Inflammatory macrophage (primary cell): ENCODE measurements around the gene ATP8B3.

Experiments
- DNase-seq, 2 donors: peaks; one replicate each; pipeline ENCODE4 v3.0.0-alpha.2; 2020 to 2022

The ATP8B3 gene

GRCh38 chr19:1756264-1756663, 55.8 kb downstream of the ATP8B3 start:
- DNase-seq, result no peak

GRCh38 chr19:1755467-1756171, 56.5 kb downstream of the ATP8B3 start:
- DNase-seq, result no peak

- no peak for DNase-seq
These were observed 57.2 kb downstream of the ATP8B3 start for GRCh38 chr19:1754636-1755466.

GRCh38 chr19:1754018-1754635, 57.9 kb downstream of the ATP8B3 start:
- no peak for DNase-seq

- no peak for DNase-seq
These were observed 59.0 kb downstream of the ATP8B3 start, which contains the start of gene ONECUT3 for GRCh38 chr19:1752757-1753728. Gene ONECUT3 (plus strand): TSS chr19:1753506. CDS start chr19:1753663, 157 bp downstream.

GRCh38 chr19:1752009-1752756, 59.9 kb downstream of the ATP8B3 start:
- no peak for DNase-seq

- DNase-seq, result no peak
These were observed 60.6 kb downstream of the ATP8B3 start for GRCh38 chr19:1751367-1752008.

- no peak for DNase-seq
These were observed 61.6 kb downstream of the ATP8B3 start for GRCh38 chr19:1750343-1751021.

- DNase-seq, result no peak
These were observed 62.4 kb downstream of the ATP8B3 start for GRCh38 chr19:1749373-1750342.

- no peak for DNase-seq
These were observed 63.2 kb downstream of the ATP8B3 start for GRCh38 chr19:1748873-1749341.

- no peak for DNase-seq
These were observed 63.8 kb downstream of the ATP8B3 start for GRCh38 chr19:1748115-1748872.

- DNase-seq, result no peak
These were observed 64.6 kb downstream of the ATP8B3 start for GRCh38 chr19:1747285-1748114.

- DNase-seq, result no peak
These were observed 65.4 kb downstream of the ATP8B3 start for GRCh38 chr19:1746401-1747284.

- DNase-seq, result no peak
These were observed 66.5 kb downstream of the ATP8B3 start for GRCh38 chr19:1745589-1746031.

- DNase-seq, result no peak
These were observed 67.1 kb downstream of the ATP8B3 start for GRCh38 chr19:1744822-1745563.
